ENCODE results near the gene FAM13B. TPM values are rescaled to one million over a fixed set of nuclear protein-coding genes. Genes with fewer than 3 reads are reported as not detected.
"Not testable (repeated sequence)": the region's sequence is repeated elsewhere in the genome, so short reads cannot be mapped to it uniquely, and the experiment has no call there.

The FAM13B gene
- total RNA-seq, 1 donor from 2014 or later = 43.0 TPM

- peak; percentile 91 for DNase-seq (ENCODE audit: low read depth)
Observed at GRCh38 chr5:138035605-138036537, 3.0 kb upstream of the FAM13B start.

GRCh38 chr5:138033907-138034306 is 1.0 kb upstream of the FAM13B start:
- DNase-seq (ENCODE audit: low read depth) = peak; percentile 65

- no peak for DNase-seq (ENCODE audit: low read depth)
Observed at GRCh38 chr5:138033386-138033808, 518 bp upstream of the FAM13B start.

GRCh38 chr5:138032028-138032571 is 779 bp downstream of the FAM13B start:
- DNase-seq (ENCODE audit: low read depth) = no peak

GRCh38 chr5:138029944-138030343 is 2.9 kb downstream of the FAM13B start:
- no peak for DNase-seq (ENCODE audit: low read depth)

- DNase-seq (ENCODE audit: low read depth) = no peak
Observed at GRCh38 chr5:138029501-138029900, 3.4 kb downstream of the FAM13B start.

GRCh38 chr5:138028971-138029365 is 3.9 kb downstream of the FAM13B start:
- no peak for DNase-seq (ENCODE audit: low read depth)

GRCh38 chr5:138028262-138028970 is 4.5 kb downstream of the FAM13B start:
- DNase-seq (ENCODE audit: low read depth) = not testable (repeated sequence)

GRCh38 chr5:138026793-138027192 is 6.1 kb downstream of the FAM13B start:
- not testable (repeated sequence) for DNase-seq (ENCODE audit: low read depth)

- no peak for DNase-seq (ENCODE audit: low read depth)
Observed at GRCh38 chr5:138025285-138025684, 7.6 kb downstream of the FAM13B start.

- DNase-seq (ENCODE audit: low read depth) = no peak
Observed at GRCh38 chr5:138024117-138024516, 8.8 kb downstream of the FAM13B start.

- DNase-seq (ENCODE audit: low read depth) = no peak
Observed at GRCh38 chr5:138022912-138023311, 10.0 kb downstream of the FAM13B start.

- DNase-seq (ENCODE audit: low read depth) = no peak
Observed at GRCh38 chr5:138021771-138022170, 11.1 kb downstream of the FAM13B start.

- no peak for DNase-seq (ENCODE audit: low read depth)
Observed at GRCh38 chr5:138018849-138019248, 14.0 kb downstream of the FAM13B start.

- no peak for DNase-seq (ENCODE audit: low read depth)
Observed at GRCh38 chr5:138015916-138016315, 17.0 kb downstream of the FAM13B start.

GRCh38 chr5:138011991-138012390 is 20.9 kb downstream of the FAM13B start:
- DNase-seq (ENCODE audit: low read depth) = no peak

- DNase-seq (ENCODE audit: low read depth) = peak; percentile 98
Observed at GRCh38 chr5:138000102-138000723, 32.7 kb downstream of the FAM13B start.

GRCh38 chr5:137997726-137998213 is 35.1 kb downstream of the FAM13B start:
- peak; percentile 85 for DNase-seq (ENCODE audit: low read depth)

- no peak for DNase-seq (ENCODE audit: low read depth)
Observed at GRCh38 chr5:137995749-137996128, 37.1 kb downstream of the FAM13B start.

GRCh38 chr5:137995077-137995748 is 37.7 kb downstream of the FAM13B start:
- peak; percentile 43 for DNase-seq (ENCODE audit: low read depth)

GRCh38 chr5:137994556-137994955 is 38.3 kb downstream of the FAM13B start:
- no peak for DNase-seq (ENCODE audit: low read depth)

Measured in renal cortical epithelial cell (primary cell).